ENCODE results near the gene TPRN. TPM values are rescaled to one million over a fixed set of nuclear protein-coding genes. Genes with fewer than 3 reads are reported as not detected.
A peak's percentile ranks its signal among the peaks of the same experiment; 100 is the strongest.

The TPRN gene
- total and polyA plus RNA-seq, 3 experiments from 2014 or later: 0.76 to 15.1 (median 14.1) TPM

- peaks cover 0 to 10% (median 2%) of the 10 kb centered on the region in 3 donors for H3K4me1 Mint-ChIP-seq
- Histone ChIP-seq H3K36me3 (ENCODE audit: insufficient read depth, low read length) (no peaks in the 10 kb centered on the region), H3K27ac (ENCODE audit: low read depth, low read length) (no peak overlapping the region), H3K9me3 (ENCODE audit: low read length) (no peaks in the 10 kb centered on the region), H3K27me3 (ENCODE audit: insufficient read depth, low read length, poor library complexity, severe bottlenecking) (no peaks in the 10 kb centered on the region), H3K4me1 (ENCODE audit: insufficient read depth, low read length) (peaks cover 13% of the 10 kb centered on the region), H3K4me3 (ENCODE audit: low read length) (no peak overlapping the region)
- no peak for DNase-seq
- CTCF ChIA-PET: interaction anchor here (1.2 to 1.4 kb wide), 2 partner anchors 11 to 28 kb away, joined by 3 read pairs; no protein-coding TSS in a partner anchor
- peak overlapping the region in 3 of 7 donors; percentile 18 to 32 (median 31) for H3K4me3 Mint-ChIP-seq
- H3K27ac Mint-ChIP-seq: no peak overlapping the region
- POLR2A ChIA-PET: interaction anchor here (1.5 kb wide), 1 partner anchor 19 kb away, joined by 5 read pairs; the partner anchor contains the start of gene TPRN
- peaks cover 0 to 1% (median 0%) of the 10 kb centered on the region in 5 donors for H3K9me3 Mint-ChIP-seq
- no peaks in the 10 kb centered on the region for H3K27me3 Mint-ChIP-seq
- peaks cover 0 to 5% (median 0%) of the 10 kb centered on the region in 3 donors for H3K36me3 Mint-ChIP-seq
These were observed 19.3 kb upstream of the TPRN start for GRCh38 chr9:137219757-137220316.

GRCh38 chr9:137218754-137219271, 18.3 kb upstream of the TPRN start:
- H3K36me3 Mint-ChIP-seq: peaks cover 0 to 5% (median 0%) of the 10 kb centered on the region in 3 donors
- CTCF ChIA-PET: interaction anchor here (0.7 to 1.5 kb wide), 6 partner anchors 9 to 189 kb away, joined by 3 to 4 read pairs (median 3); partner anchors contain the start of gene SSNA1
- no peaks in the 10 kb centered on the region for H3K27me3 ChIP-seq (ENCODE audit: insufficient read depth, low read length, poor library complexity, severe bottlenecking)
- H3K4me1 ChIP-seq (ENCODE audit: insufficient read depth, low read length): peaks cover 9% of the 10 kb centered on the region
- no peak overlapping the region for H3K4me3 Mint-ChIP-seq
- H3K27me3 Mint-ChIP-seq: no peaks in the 10 kb centered on the region
- H3K36me3 ChIP-seq (ENCODE audit: insufficient read depth, low read length): no peaks in the 10 kb centered on the region
- POLR2A ChIA-PET: interaction anchor here (0.8 to 1.5 kb wide), 2 partner anchors 18 to 22 kb away, joined by 3 to 5 read pairs; partner anchors contain the start of gene TPRN
- no peak overlapping the region for H3K4me3 ChIP-seq (ENCODE audit: low read length)
- H3K9me3 ChIP-seq (ENCODE audit: low read length): no peaks in the 10 kb centered on the region
- peaks cover 0 to 7% (median 2%) of the 10 kb centered on the region in 3 donors for H3K4me1 Mint-ChIP-seq
- peaks cover 0 to 1% (median 0%) of the 10 kb centered on the region in 5 donors for H3K9me3 Mint-ChIP-seq
- no peak for DNase-seq
- H3K27ac Mint-ChIP-seq: no peak overlapping the region
- H3K27ac ChIP-seq (ENCODE audit: low read depth, low read length): peak overlapping the region; percentile 69

- Mint-ChIP-seq H3K4me3 (no peak overlapping the region), H3K4me1 (peaks cover 0 to 6% (median 2%) of the 10 kb centered on the region in 3 donors), H3K9me3 (peaks cover 0 to 1% (median 0%) of the 10 kb centered on the region in 5 donors), H3K27me3 (no peaks in the 10 kb centered on the region), H3K36me3 (peaks cover 0 to 5% (median 0%) of the 10 kb centered on the region in 3 donors), H3K27ac (no peak overlapping the region)
- peaks cover 7% of the 10 kb centered on the region for H3K4me1 ChIP-seq (ENCODE audit: insufficient read depth, low read length)
- H3K27me3 ChIP-seq (ENCODE audit: insufficient read depth, low read length, poor library complexity, severe bottlenecking): no peaks in the 10 kb centered on the region
- DNase-seq: no peak
- H3K4me3 ChIP-seq (ENCODE audit: low read length): no peak overlapping the region
- peak overlapping the region; percentile 69 for H3K27ac ChIP-seq (ENCODE audit: low read depth, low read length)
- H3K36me3 ChIP-seq (ENCODE audit: insufficient read depth, low read length): no peaks in the 10 kb centered on the region
- no peaks in the 10 kb centered on the region for H3K9me3 ChIP-seq (ENCODE audit: low read length)
- CTCF ChIA-PET: interaction anchor here (1.2 to 1.5 kb wide), 3 partner anchors 10 to 189 kb away, joined by 3 to 4 read pairs (median 3); partner anchors contain the start of gene SSNA1
- POLR2A ChIA-PET: interaction anchor here (0.8 kb wide), 1 partner anchor 22 kb away, joined by 3 read pairs; no protein-coding TSS in a partner anchor
These were observed 17.7 kb upstream of the TPRN start for GRCh38 chr9:137218212-137218753.

- Mint-ChIP-seq H3K27ac (no peak overlapping the region), H3K4me3 (peak overlapping the region in 1 of 7 donors; percentile 44), H3K4me1 (no peaks in the 10 kb centered on the region), H3K27me3 (no peaks in the 10 kb centered on the region), H3K36me3 (peaks cover 0 to 8% (median 0%) of the 10 kb centered on the region in 3 donors), H3K9me3 (peaks cover 0 to 1% (median 0%) of the 10 kb centered on the region in 5 donors)
- Histone ChIP-seq H3K36me3 (ENCODE audit: insufficient read depth, low read length) (no peaks in the 10 kb centered on the region), H3K27me3 (ENCODE audit: insufficient read depth, low read length, poor library complexity, severe bottlenecking) (no peaks in the 10 kb centered on the region), H3K4me1 (ENCODE audit: insufficient read depth, low read length) (peaks cover under 1% of the 10 kb centered on the region), H3K27ac (ENCODE audit: low read depth, low read length) (peak overlapping the region; percentile 69), H3K9me3 (ENCODE audit: low read length) (no peaks in the 10 kb centered on the region), H3K4me3 (ENCODE audit: low read length) (no peak overlapping the region)
- ChIA-PET CTCF (interaction anchor here (1.0 to 1.5 kb wide), 3 partner anchors 23 to 188 kb away, joined by 3 to 4 read pairs (median 3); partner anchors contain the start of gene SSNA1), POLR2A (no interaction called here)
- DNase-seq: no peak
These were observed 17.0 kb upstream of the TPRN start for GRCh38 chr9:137217276-137218211.

- DNase-seq: no peak
- no peaks in the 10 kb centered on the region for H3K36me3 ChIP-seq (ENCODE audit: insufficient read depth, low read length)
- Mint-ChIP-seq H3K4me3 (no peak overlapping the region), H3K4me1 (no peaks in the 10 kb centered on the region), H3K9me3 (peaks cover 0 to 1% (median 0%) of the 10 kb centered on the region in 5 donors), H3K36me3 (peaks cover 0 to 8% (median 0%) of the 10 kb centered on the region in 3 donors), H3K27me3 (no peaks in the 10 kb centered on the region), H3K27ac (no peak overlapping the region)
- H3K4me3 ChIP-seq (ENCODE audit: low read length): no peak overlapping the region
- no peaks in the 10 kb centered on the region for H3K4me1 ChIP-seq (ENCODE audit: insufficient read depth, low read length)
- CTCF ChIA-PET: interaction anchor here (0.7 to 1.0 kb wide), 2 partner anchors 15 to 22 kb away, joined by 3 read pairs; partner anchors contain the start of gene TPRN
- H3K9me3 ChIP-seq (ENCODE audit: low read length): no peaks in the 10 kb centered on the region
- POLR2A ChIA-PET: no interaction called here
- H3K27me3 ChIP-seq (ENCODE audit: insufficient read depth, low read length, poor library complexity, severe bottlenecking): no peaks in the 10 kb centered on the region
- H3K27ac ChIP-seq (ENCODE audit: low read depth, low read length): no peak overlapping the region
These were observed 15.8 kb upstream of the TPRN start for GRCh38 chr9:137216188-137216965.

GRCh38 chr9:137215196-137215986, 14.8 kb upstream of the TPRN start:
- ChIA-PET POLR2A (no interaction called here), CTCF (interaction anchor here (0.7 to 1.0 kb wide), 2 partner anchors 14 to 100 kb away, joined by 3 to 4 read pairs; partner anchors contain the start of gene TPRN)
- no peaks in the 10 kb centered on the region for H3K4me1 Mint-ChIP-seq

More at GRCh38 chr9:137215196-137215986, 14.8 kb upstream of the TPRN start:
- H3K27me3 Mint-ChIP-seq: no peaks in the 10 kb centered on the region
- DNase-seq: no peak
- Histone ChIP-seq H3K27me3 (ENCODE audit: insufficient read depth, low read length, poor library complexity, severe bottlenecking) (no peaks in the 10 kb centered on the region), H3K9me3 (ENCODE audit: low read length) (no peaks in the 10 kb centered on the region), H3K36me3 (ENCODE audit: insufficient read depth, low read length) (no peaks in the 10 kb centered on the region), H3K4me1 (ENCODE audit: insufficient read depth, low read length) (no peaks in the 10 kb centered on the region), H3K27ac (ENCODE audit: low read depth, low read length) (no peak overlapping the region), H3K4me3 (ENCODE audit: low read length) (no peak overlapping the region)
- H3K27ac Mint-ChIP-seq: no peak overlapping the region
- peaks cover 0 to 1% (median 0%) of the 10 kb centered on the region in 5 donors for H3K9me3 Mint-ChIP-seq
- peaks cover 0 to 8% (median 0%) of the 10 kb centered on the region in 3 donors for H3K36me3 Mint-ChIP-seq
- no peak overlapping the region for H3K4me3 Mint-ChIP-seq
